NCI-H345 treated with DMSO at 0.1 percent for 48 hours (cell line): ENCODE results near the gene HOXB5.

ENCODE experiments used
- DNase-seq: peaks from one replicate; lab custom pipeline; 2025; ENCODE audit not compliant: unreplicated experiment; lab: John Stamatoyannopoulos, UW

The HOXB5 gene

GRCh38 chr17:48593126-48593829 is at the start of gene HOXB5:
Gene HOXB5 (minus strand): TSS chr17:48593779. CDS start chr17:48593682, 97 bp downstream.
- peak; percentile 83 for DNase-seq

- no peak for DNase-seq
Measured at GRCh38 chr17:48642843-48643696, 49.5 kb upstream of the HOXB5 start.

- DNase-seq, result no peak
Measured at GRCh38 chr17:48642059-48642842, 48.7 kb upstream of the HOXB5 start.

- no peak for DNase-seq
Measured at GRCh38 chr17:48641541-48642058, 48.0 kb upstream of the HOXB5 start.

- no peak for DNase-seq
Measured at GRCh38 chr17:48640858-48641180, 47.2 kb upstream of the HOXB5 start.

- no peak for DNase-seq
Measured at GRCh38 chr17:48639982-48640857, 46.6 kb upstream of the HOXB5 start.

GRCh38 chr17:48639136-48639535 is 45.6 kb upstream of the HOXB5 start:
- no peak for DNase-seq

GRCh38 chr17:48637323-48638260 is 44.0 kb upstream of the HOXB5 start:
- no peak for DNase-seq

GRCh38 chr17:48636177-48637018 is 42.8 kb upstream of the HOXB5 start:
- no peak for DNase-seq

- no peak for DNase-seq
Measured at GRCh38 chr17:48634493-48635208, 41.1 kb upstream of the HOXB5 start.

- DNase-seq, result no peak
Measured at GRCh38 chr17:48633266-48633677, 39.7 kb upstream of the HOXB5 start.

GRCh38 chr17:48632579-48633265 is 39.1 kb upstream of the HOXB5 start:
- no peak for DNase-seq

- DNase-seq, result no peak
Measured at GRCh38 chr17:48631693-48632578, 38.4 kb upstream of the HOXB5 start.

- no peak for DNase-seq
Measured at GRCh38 chr17:48630925-48631692, 37.5 kb upstream of the HOXB5 start.
